Mononuclear cell (primary cell): ENCODE measurements around the gene PTBP2. TPM values are rescaled to one million over a fixed set of nuclear protein-coding genes. Genes with fewer than 3 reads are reported as not detected.
"Not testable (repeated sequence)": the region's sequence is repeated elsewhere in the genome, so short reads cannot be mapped to it uniquely, and the experiment has no call there.

Source experiments
- H3K27me3 ChIP-seq: 2 replicates; pipeline ENCODE4 v1.6.0; 2011; ENCODE audit warnings: low read length, control low read depth; ENCODE audit not compliant: insufficient read depth
- H3K4me1 ChIP-seq: 2 replicates; pipeline ENCODE4 v1.5.1; 2011; ENCODE audit warnings: mild to moderate bottlenecking, low read length, control low read depth; ENCODE audit not compliant: insufficient read depth
- H3K4me3 ChIP-seq: 2 replicates; pipeline ENCODE4 v1.5.1; 2011; ENCODE audit warnings: mild to moderate bottlenecking, low read length, moderate library complexity
- H3K9me3 ChIP-seq: 2 replicates; pipeline ENCODE4 v1.5.1; 2011; ENCODE audit warnings: low read depth, mild to moderate bottlenecking, control low read depth, low read length
- total RNA-seq: library from RNA; depleted of rRNA; stranded (reverse); fragments of >200 nt; gene quantifications from one replicate; pipeline ENCODE4 v1.2.3, GENCODE V29; 2012

The PTBP2 gene
- total RNA-seq, 1 donor = 52.8 TPM

DNA sequence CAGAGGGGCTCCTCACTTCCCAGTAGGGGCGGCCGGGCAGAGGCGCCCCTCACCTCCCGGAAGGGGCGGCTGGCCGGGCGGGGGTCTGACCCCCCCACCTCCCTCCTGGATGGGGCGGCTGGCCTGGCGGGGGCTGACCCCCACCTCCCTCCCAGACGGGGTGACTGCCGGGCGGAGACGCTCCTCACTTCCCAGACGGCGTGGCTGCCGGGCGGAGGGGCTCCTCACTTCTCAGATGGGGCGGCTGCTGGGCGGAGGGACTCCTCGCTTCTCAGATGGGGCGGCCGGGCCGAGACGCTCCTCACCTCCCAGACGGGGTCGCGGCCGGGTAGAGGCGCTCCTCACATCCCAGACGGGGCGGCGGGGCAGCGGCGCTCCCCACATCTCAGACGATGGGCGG, 41.0 kb downstream of the PTBP2 start:
- not testable (repeated sequence) for H3K27me3 ChIP-seq, H3K4me1 ChIP-seq, H3K9me3 ChIP-seq, H3K4me3 ChIP-seq

GRCh38 chr1:96763514-96763913, 41.9 kb downstream of the PTBP2 start:
- Histone ChIP-seq H3K27me3 (no peaks in the 10 kb centered on the region), H3K4me1 (no peaks in the 10 kb centered on the region), H3K9me3 (no peaks in the 10 kb centered on the region), H3K4me3 (no peak overlapping the region)

GRCh38 chr1:96764469-96764868, 42.9 kb downstream of the PTBP2 start:
- Histone ChIP-seq H3K4me1 (no peaks in the 10 kb centered on the region), H3K9me3 (no peaks in the 10 kb centered on the region), H3K27me3 (no peaks in the 10 kb centered on the region), H3K4me3 (no peak overlapping the region)

DNA sequence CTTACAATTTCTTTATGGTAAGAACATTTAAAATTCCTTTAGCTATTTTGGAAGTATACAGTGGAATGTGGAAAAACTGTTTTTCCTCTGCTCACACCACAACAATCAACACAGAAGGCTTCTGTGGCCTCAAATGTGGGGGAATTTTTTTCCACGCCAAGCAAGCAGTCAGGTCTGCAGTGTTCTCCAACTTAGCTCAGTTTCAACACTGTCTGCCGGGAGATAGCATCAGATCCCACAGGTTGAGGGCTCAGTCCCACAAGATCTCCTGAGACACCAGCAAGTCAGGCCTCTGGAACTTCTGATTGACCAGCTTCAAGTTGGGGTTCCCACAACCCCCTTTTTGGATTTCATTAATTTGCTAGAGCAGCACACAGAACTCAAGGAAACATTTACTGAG, 50.3 kb downstream of the PTBP2 start:
- H3K4me1 ChIP-seq = no peaks in the 10 kb centered on the region
- H3K4me3 ChIP-seq = no peak overlapping the region
- H3K27me3 ChIP-seq = no peaks in the 10 kb centered on the region
- no peaks in the 10 kb centered on the region for H3K9me3 ChIP-seq

DNA sequence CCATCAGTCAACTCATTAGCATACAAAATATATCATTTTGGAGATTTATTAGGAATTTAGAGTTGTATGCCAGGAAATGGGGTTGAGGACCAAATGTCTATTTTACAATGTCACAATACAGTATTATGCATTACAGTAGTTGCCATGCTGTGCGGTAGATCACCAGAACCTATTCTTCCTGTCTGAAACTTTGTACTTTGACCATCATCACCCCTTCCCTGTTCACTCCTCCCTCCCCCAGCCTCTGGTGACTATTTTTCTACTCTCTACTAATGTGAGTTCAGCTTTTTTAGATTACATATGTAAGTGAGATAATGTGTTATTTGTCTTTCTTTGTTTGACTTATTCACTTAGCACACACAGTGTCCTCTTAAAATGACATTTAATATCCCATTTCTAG, 50.8 kb downstream of the PTBP2 start:
- Histone ChIP-seq H3K4me1 (no peaks in the 10 kb centered on the region), H3K9me3 (no peaks in the 10 kb centered on the region), H3K27me3 (no peaks in the 10 kb centered on the region), H3K4me3 (no peak overlapping the region)

GRCh38 chr1:96772972-96773371, 51.4 kb downstream of the PTBP2 start:
- Histone ChIP-seq H3K9me3 (no peaks in the 10 kb centered on the region), H3K4me1 (no peaks in the 10 kb centered on the region), H3K27me3 (no peaks in the 10 kb centered on the region), H3K4me3 (no peak overlapping the region)

DNA sequence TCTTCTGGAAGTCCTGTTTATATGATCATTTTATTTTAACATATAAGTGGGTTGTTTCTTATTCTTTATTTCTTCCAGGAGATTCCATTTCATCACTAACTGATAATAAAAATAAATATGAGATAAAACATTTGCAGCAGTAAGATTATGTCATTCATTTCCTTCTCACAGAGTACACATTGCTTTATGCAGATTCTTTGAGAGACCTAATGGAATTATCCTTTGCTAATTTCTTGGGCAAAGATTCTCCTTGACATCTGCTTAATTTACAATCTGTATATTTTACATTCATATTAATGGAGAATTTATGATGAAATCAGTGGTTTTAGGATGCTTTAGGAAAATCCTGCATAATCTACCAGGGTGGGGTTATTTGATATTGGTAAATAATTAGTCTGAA, 60.6 kb downstream of the PTBP2 start:
- Histone ChIP-seq H3K4me3 (no peak overlapping the region), H3K4me1 (no peaks in the 10 kb centered on the region), H3K9me3 (no peaks in the 10 kb centered on the region), H3K27me3 (no peaks in the 10 kb centered on the region)

- Histone ChIP-seq H3K4me3 (no peak overlapping the region), H3K27me3 (no peaks in the 10 kb centered on the region), H3K4me1 (no peaks in the 10 kb centered on the region), H3K9me3 (no peaks in the 10 kb centered on the region)
Measured at GRCh38 chr1:96782856-96783255, 61.3 kb downstream of the PTBP2 start.

- Histone ChIP-seq H3K4me1 (no peaks in the 10 kb centered on the region), H3K4me3 (no peak overlapping the region), H3K9me3 (no peaks in the 10 kb centered on the region), H3K27me3 (no peaks in the 10 kb centered on the region)
Measured at GRCh38 chr1:96790599-96790998, 69.0 kb downstream of the PTBP2 start.

GRCh38 chr1:96792220-96792619, 70.6 kb downstream of the PTBP2 start:
- H3K27me3 ChIP-seq = no peaks in the 10 kb centered on the region
- no peaks in the 10 kb centered on the region for H3K4me1 ChIP-seq
- no peak overlapping the region for H3K4me3 ChIP-seq
- no peaks in the 10 kb centered on the region for H3K9me3 ChIP-seq

DNA sequence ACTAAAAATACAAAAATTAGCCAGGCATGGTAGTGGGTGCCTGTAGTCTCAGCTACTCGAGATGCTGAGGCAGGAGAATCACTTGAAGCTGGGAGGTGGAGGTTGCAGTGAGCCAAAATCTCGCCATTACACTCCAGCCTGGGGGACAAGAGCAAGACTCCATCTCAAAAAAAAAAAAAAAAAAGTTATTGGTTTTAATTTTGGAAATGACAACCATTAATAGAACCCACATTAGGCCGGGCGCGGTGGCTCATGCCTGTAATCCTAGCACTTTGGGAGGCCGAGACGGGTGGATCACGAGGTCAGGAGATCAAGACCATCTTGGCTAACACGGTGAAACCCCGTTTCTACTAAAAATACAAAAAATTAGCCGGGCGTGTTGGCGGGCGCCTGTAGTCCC, 80.1 kb downstream of the PTBP2 start:
- not testable (repeated sequence) for H3K27me3 ChIP-seq, H3K9me3 ChIP-seq, H3K4me1 ChIP-seq, H3K4me3 ChIP-seq

- Histone ChIP-seq H3K9me3 (no peaks in the 10 kb centered on the region), H3K4me1 (no peaks in the 10 kb centered on the region), H3K4me3 (no peak overlapping the region), H3K27me3 (no peaks in the 10 kb centered on the region)
Measured at GRCh38 chr1:96804648-96805047, 83.1 kb downstream of the PTBP2 start.

DNA sequence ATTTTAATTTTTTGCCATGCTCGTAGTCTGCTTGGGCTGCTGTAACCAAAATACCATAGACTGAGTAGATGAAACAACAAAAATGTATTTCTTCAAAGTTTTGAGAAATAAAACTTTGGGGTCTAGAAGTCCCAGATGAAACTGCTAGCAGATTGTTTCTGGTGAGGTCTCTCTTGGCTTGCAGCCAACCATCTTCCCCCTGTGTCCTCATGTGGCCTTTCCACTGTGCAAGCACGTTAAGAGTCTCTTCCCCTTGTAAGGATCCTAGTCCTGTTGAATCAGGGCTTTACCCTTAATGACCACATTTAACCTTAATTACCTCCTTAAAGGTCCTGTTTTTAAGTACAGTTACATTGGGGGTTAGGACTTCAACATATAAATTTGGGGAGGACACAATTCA, 86.6 kb downstream of the PTBP2 start:
- Histone ChIP-seq H3K9me3 (no peaks in the 10 kb centered on the region), H3K27me3 (no peaks in the 10 kb centered on the region), H3K4me3 (no peak overlapping the region), H3K4me1 (no peaks in the 10 kb centered on the region)

DNA sequence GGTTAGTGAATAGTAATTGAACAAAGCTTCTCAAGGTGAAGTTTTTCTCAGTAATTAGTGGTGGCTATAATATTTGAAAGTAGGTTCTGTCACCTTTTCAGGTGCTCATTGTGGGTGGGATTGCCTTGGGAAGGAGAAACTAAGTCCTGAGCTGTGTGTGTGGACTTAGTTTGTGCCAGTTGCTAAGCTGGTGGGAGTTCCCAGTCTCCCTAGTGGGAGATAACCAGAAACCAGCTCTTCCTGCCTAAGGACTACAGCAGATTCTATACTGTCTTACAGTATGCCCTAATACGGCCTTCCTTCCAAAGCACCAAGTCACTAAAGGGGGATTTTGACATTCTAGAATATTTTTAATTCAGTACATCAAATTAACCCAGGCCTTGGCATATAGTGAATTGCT, 94.3 kb downstream of the PTBP2 start:
- Histone ChIP-seq H3K27me3 (no peaks in the 10 kb centered on the region), H3K9me3 (no peaks in the 10 kb centered on the region), H3K4me3 (no peak overlapping the region), H3K4me1 (no peaks in the 10 kb centered on the region)

DNA sequence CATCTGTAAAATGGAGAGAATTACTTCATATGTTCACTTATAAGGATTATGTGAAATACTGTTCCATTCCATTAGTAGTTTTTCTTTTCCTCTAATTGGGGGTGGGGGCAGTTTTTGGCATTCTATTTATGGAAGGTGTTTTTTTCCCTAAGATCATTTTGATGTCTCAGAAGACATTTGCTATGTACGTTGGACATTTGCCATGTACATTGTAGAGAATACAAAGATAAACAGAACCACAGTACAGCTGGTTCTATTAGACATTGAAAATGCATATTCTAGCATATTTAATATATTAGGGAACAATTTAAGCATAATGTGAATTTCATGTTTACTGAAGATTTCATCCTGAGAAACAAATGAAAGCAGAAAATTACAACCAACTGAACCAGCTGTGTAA, 98.5 kb downstream of the PTBP2 start:
- no peaks in the 10 kb centered on the region for H3K27me3 ChIP-seq
- H3K4me1 ChIP-seq = no peaks in the 10 kb centered on the region
- H3K4me3 ChIP-seq = no peak overlapping the region
- H3K9me3 ChIP-seq = no peaks in the 10 kb centered on the region

GRCh38 chr1:96820671-96821070, 99.1 kb downstream of the PTBP2 start:
- no peaks in the 10 kb centered on the region for H3K27me3 ChIP-seq
- H3K9me3 ChIP-seq = no peaks in the 10 kb centered on the region
- no peak overlapping the region for H3K4me3 ChIP-seq
- no peaks in the 10 kb centered on the region for H3K4me1 ChIP-seq

- H3K27me3 ChIP-seq = no peaks in the 10 kb centered on the region
- no peaks in the 10 kb centered on the region for H3K9me3 ChIP-seq
- no peaks in the 10 kb centered on the region for H3K4me1 ChIP-seq
- H3K4me3 ChIP-seq = no peak overlapping the region
Measured at GRCh38 chr1:96825231-96825630, 103.6 kb downstream of the PTBP2 start.
